Measurements from ENCODE around the gene DLGAP4. TPM values are rescaled to one million over a fixed set of nuclear protein-coding genes. Genes with fewer than 3 reads are reported as not detected.

DLGAP4 gene
- total and polyA plus RNA-seq, 9 of the 15 experiments (the other 6 are each of a cell fraction or from before 2014, with no cell fraction given), result 0.31 to 34.1 (median 4.5) TPM

DNA sequence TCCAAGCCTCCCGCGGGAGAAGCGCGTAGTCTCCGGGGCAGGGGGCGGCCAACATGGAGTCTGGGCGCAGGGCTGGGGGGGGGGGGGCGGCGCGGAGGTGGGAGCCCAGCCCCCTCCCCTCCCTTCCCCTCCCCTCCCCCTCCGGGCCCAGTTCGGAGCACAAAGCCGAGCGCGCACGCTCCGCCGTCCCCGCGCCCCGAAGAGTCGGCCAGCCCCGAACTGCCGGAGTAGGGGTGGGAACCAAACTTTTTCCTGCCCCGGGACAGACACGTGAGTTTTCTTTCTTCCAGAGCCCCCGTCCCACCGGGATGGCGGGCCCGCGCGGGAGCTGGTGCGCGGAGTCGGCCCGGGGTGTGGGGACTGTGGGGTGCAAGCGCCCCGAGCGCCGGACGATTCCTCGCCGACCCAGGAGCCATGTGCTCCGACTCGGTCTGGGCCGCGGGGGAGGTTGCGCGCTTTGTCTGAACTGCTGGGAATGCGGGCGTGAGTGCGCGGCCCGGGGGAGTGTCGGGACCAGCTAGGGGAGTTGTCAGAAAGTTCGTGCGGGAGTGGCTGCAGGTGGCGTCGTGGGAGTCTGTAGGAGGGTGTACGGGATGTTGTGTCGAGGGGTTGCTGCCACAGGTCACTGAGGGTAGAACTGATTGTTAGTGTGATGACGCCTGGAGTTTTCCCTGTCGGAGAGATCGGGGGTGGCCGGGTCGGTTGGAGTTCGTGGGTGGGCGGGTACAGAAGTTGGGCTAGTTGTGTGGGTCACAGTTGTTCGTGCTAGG, 268.4 kb downstream of the DLGAP4 start (continued):
- TF ChIP-seq ZNF407 (IDR thresholded peaks at IDR 0.05; ENCODE audit: low read depth), result no peak
- no peak for TF ChIP-seq ZNF175 (CRISPR knock-in tag; IDR thresholded peaks at IDR 0.05; ENCODE audit: low read depth)
- TF ChIP-seq HNRNPH1 (optimal IDR thresholded peaks at IDR 0.05; ENCODE audit: low read depth, low read length), result no peak
- TF ChIP-seq HSF4 (CRISPR knock-in tag; IDR thresholded peaks at IDR 0.05; ENCODE audit: borderline replicate concordance), result no peak
- no peak for TF ChIP-seq SMAD1 (IDR thresholded peaks at IDR 0.05; ENCODE audit: low read depth, low read length, partially characterized antibody)
- TF ChIP-seq DACH1 (IDR thresholded peaks at IDR 0.05; ENCODE audit: partially characterized antibody), result no peak
- TF ChIP-seq ZNF174 (CRISPR knock-in tag; IDR thresholded peaks at IDR 0.05), result no peak
- TF ChIP-seq NCOA1 (IDR thresholded peaks at IDR 0.05; ENCODE audit: low read depth), result no peak
- TF ChIP-seq ZSCAN32 (CRISPR knock-in tag; IDR thresholded peaks at IDR 0.05), result no peak
- no peak for TF ChIP-seq BMI1 (IDR thresholded peaks at IDR 0.05; ENCODE audit: low read length)
- TF ChIP-seq TCF15 (CRISPR knock-in tag; IDR thresholded peaks at IDR 0.05), result no peak
- no peak for TF ChIP-seq DLX4 (CRISPR knock-in tag; IDR thresholded peaks at IDR 0.05)
- TF ChIP-seq KLF13 (tag; IDR thresholded peaks at IDR 0.05; ENCODE audit: borderline replicate concordance, low read depth), result no peak
- TF ChIP-seq ZEB2 (IDR thresholded peaks at IDR 0.05), result no peak
- TF ChIP-seq SNRNP70 (optimal IDR thresholded peaks at IDR 0.05; ENCODE audit: low read depth, low read length), result no peak
- no peak for TF ChIP-seq ATF7 (IDR thresholded peaks at IDR 0.05)
- TF ChIP-seq ZNF197 (CRISPR knock-in tag; IDR thresholded peaks at IDR 0.05; ENCODE audit: low read depth), result no peak
- no peak for TF ChIP-seq ZNF507 (tag; conservative IDR thresholded peaks at IDR 0.05)
- 0 out of 4 replicates have a peak, but pooled peaks of 1 of the 2 experiments have one; percentile 35 for TF ChIP-seq FOXK2 (conservative IDR thresholded peaks at IDR 0.05 in 1 of 2, IDR thresholded peaks at IDR 0.05 in 1 of 2; ENCODE audit: low read depth in 2 of 2)
- no peak for TF ChIP-seq POU5F1 (IDR thresholded peaks at IDR 0.05; ENCODE audit: borderline replicate concordance, low read depth, low read length, partially characterized antibody)
- no peak for TF ChIP-seq KLF10 (CRISPR knock-in tag; IDR thresholded peaks at IDR 0.05)

Measured in K562 (cell line).